ENCODE results near the gene GASK1A.

GRCh38 chr3:43001556-43002121 lies 22.5 kb downstream of the GASK1A start:
- TF ChIP-seq, protein P1, sequence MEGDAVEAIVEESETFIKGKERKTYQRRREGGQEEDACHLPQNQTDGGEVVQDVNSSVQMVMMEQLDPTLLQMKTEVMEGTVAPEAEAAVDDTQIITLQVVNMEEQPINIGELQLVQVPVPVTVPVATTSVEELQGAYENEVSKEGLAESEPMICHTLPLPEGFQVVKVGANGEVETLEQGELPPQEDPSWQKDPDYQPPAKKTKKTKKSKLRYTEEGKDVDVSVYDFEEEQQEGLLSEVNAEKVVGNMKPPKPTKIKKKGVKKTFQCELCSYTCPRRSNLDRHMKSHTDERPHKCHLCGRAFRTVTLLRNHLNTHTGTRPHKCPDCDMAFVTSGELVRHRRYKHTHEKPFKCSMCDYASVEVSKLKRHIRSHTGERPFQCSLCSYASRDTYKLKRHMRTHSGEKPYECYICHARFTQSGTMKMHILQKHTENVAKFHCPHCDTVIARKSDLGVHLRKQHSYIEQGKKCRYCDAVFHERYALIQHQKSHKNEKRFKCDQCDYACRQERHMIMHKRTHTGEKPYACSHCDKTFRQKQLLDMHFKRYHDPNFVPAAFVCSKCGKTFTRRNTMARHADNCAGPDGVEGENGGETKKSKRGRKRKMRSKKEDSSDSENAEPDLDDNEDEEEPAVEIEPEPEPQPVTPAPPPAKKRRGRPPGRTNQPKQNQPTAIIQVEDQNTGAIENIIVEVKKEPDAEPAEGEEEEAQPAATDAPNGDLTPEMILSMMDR (conservative IDR thresholded peaks at IDR 0.05 in 1 of 2, IDR thresholded peaks at IDR 0.05 in 1 of 2; ENCODE audit: extremely low read depth in 1 of 2, insufficient read depth in 1 of 2, low read depth in 1 of 2, low read length in 2 of 2): no peak
- no peak for TF ChIP-seq EZH2 (IDR thresholded peaks at IDR 0.05; ENCODE audit: borderline replicate concordance, low read length)

Data from mammary epithelial cell (primary cell).